Ovary (tissue), 9 donors: ENCODE data around the gene ATP2A2. TPM values are rescaled to one million over a fixed set of nuclear protein-coding genes. Genes with fewer than 3 reads are reported as not detected.

Source experiments
- DNase-seq, 5 donors: peaks; one replicate each; pipeline ENCODE4 v3.0.0-alpha.2; 2019 to 2020
- H3K27ac ChIP-seq, 2 donors: fragments of 200-600 bp; one replicate each; pipeline versions ENCODE4 v1.5.1 to v1.8.0; 2019 to 2022
- H3K27me3 ChIP-seq: fragments of 200-600 bp; one replicate; pipeline ENCODE4 v1.8.0; 2022
- H3K36me3 ChIP-seq: fragments of 200-600 bp; sonication (generic); one replicate; pipeline ENCODE4 v1.5.1; 2019
- H3K4me1 ChIP-seq: one replicate; pipeline ENCODE4 v1.8.1; 2013; ENCODE audit warnings: mild to moderate bottlenecking, moderate library complexity; ENCODE audit not compliant: insufficient read depth
- H3K4me3 ChIP-seq: fragments of 200-600 bp; sonication (generic); one replicate; pipeline ENCODE4 v1.5.1; 2017
- H3K9me3 ChIP-seq, 2 donors: fragments of 200-600 bp in 1 of 2; sonication (generic) in 1 of 2; one replicate each; pipeline versions ENCODE4 v1.5.1 to v1.8.1; 2013 to 2019; ENCODE audit warnings: mild to moderate bottlenecking in 1 of 2, moderate library complexity in 1 of 2
- CTCF ChIP-seq, 3 donors: fragments of 450-650 bp in 2 of 3; fragments of 200-600 bp in 1 of 3; IDR thresholded peaks; one replicate each; pipeline versions ENCODE4 v1.5.1 to v1.8.0; 2016 to 2022; ENCODE audit warnings: antibody characterized with exemption in 3 of 3, mild to moderate bottlenecking in 1 of 3
- EP300 ChIP-seq: sonication (generic); formaldehyde crosslinking; IDR thresholded peaks from one replicate; pipeline ENCODE4 v1.6.1; 2017; ENCODE audit warnings: antibody characterized with exemption
- POLR2A ChIP-seq: fragments of 450-650 bp; IDR thresholded peaks from one replicate; pipeline ENCODE4 v1.6.1; 2017; ENCODE audit warnings: antibody characterized with exemption, mild to moderate bottlenecking, moderate library complexity
- WGBS, 3 donors: extraction: QIAGEN DNeasy Blood & Tissue Kit in 1 of 3; methylation state at CpG; one replicate each; pipeline versions ENCODE4 v1.1.5 to v1.1.7; 2013 to 2017; 5-methylcytosine and 5-hydroxymethylcytosine counted together
- intact Hi-C, 4 donors: fragments of 100-400 bp; cut with DNase I; formaldehyde crosslinking; loops; one replicate each; pipeline versions ENCODE4 v1.11.0 to v1.15.1; 2022 to 2023
- polyA plus RNA-seq, 2 donors: library from polyadenylated mRNA; stranded (reverse); fragments of 200-250 nt in 1 of 2; fragments of 350-450 nt in 1 of 2; fragmentation: Illumina TruSeq in 1 of 2; extraction: RNeasy Lipid Tissue Mini Kit (QIAGEN cat#74804) in 1 of 2; gene quantifications; one replicate each; pipeline ENCODE4 v1.2.3, GENCODE V29; 2013 to 2014
- total RNA-seq, 7 donors: library from RNA; depleted of rRNA in 2 of 7; stranded (reverse); fragments of >200 nt in 2 of 7; fragmentation: NEBNext Ultra II Directional in 3 of 7; extraction: Animal tissue kit (Norgen Biotek cat#: 25700) in 3 of 7; gene quantifications; one replicate each; pipeline versions ENCODE4 v1.1.0 to v1.2.4, GENCODE V29; 2016 to 2023
- donor health status: DM: no; HTN: no; CAD: no; lungs with moderate emphysema.
- donor health status: DM: no; HTN: no; CAD: no.
- donor health status: Bipolar disorder and iron deficiency.
- donor health status: DM: yes; HTN: yes; CAD: no.
- donor health status: DM: no; HTN: no; CAD: no.
- donor health status: DM: yes; HTN: yes; CAD: no.

ATP2A2 gene
- total and polyA plus RNA-seq, 9 donors = 54.2 to 183 (median 137) TPM

GRCh38 chr12:110314308-110314707 is 33.3 kb downstream of the ATP2A2 start:
- H3K9me3 ChIP-seq = no peaks in the 10 kb centered on the region
- H3K36me3 ChIP-seq = no peaks in the 10 kb centered on the region
- WGBS, 3 donors = 11 to 16% (median 13%) methylated on average over 2 of the region's 2 CpGs
- TF ChIP-seq POLR2A (no peak), EP300 (no peak), CTCF (IDR thresholded peaks at IDR 0.05) (no peak)
- intact Hi-C loops = no loop called here
- no peak overlapping the region for H3K27ac ChIP-seq
- no peak overlapping the region for H3K4me3 ChIP-seq
- H3K27me3 ChIP-seq = no peaks in the 10 kb centered on the region
- no peak for DNase-seq
- H3K4me1 ChIP-seq = no peaks in the 10 kb centered on the region

- TF ChIP-seq EP300 (no peak), POLR2A (no peak), CTCF (IDR thresholded peaks at IDR 0.05) (no peak)
- Histone ChIP-seq H3K36me3 (no peaks in the 10 kb centered on the region), H3K4me1 (no peaks in the 10 kb centered on the region), H3K9me3 (no peaks in the 10 kb centered on the region), H3K4me3 (no peak overlapping the region), H3K27ac (peak overlapping the region in 1 of 2 donors; percentile 43), H3K27me3 (no peaks in the 10 kb centered on the region)
- intact Hi-C loops = no loop called here
- 21 to 27% (median 21%) methylated on average over 4 of the region's 4 CpGs for WGBS, 3 donors
- DNase-seq = no peak
Measured at GRCh38 chr12:110316861-110317260, 35.8 kb downstream of the ATP2A2 start.

GRCh38 chr12:110317911-110318310 is 36.9 kb downstream of the ATP2A2 start:
- Histone ChIP-seq H3K27me3 (no peaks in the 10 kb centered on the region), H3K36me3 (no peaks in the 10 kb centered on the region), H3K4me1 (no peaks in the 10 kb centered on the region), H3K27ac (no peak overlapping the region), H3K9me3 (no peaks in the 10 kb centered on the region), H3K4me3 (no peak overlapping the region)
- no peak for DNase-seq
- TF ChIP-seq POLR2A (no peak), EP300 (no peak), CTCF (IDR thresholded peaks at IDR 0.05) (no peak)
- WGBS, 3 donors = 1 to 11% (median 7%) methylated on average over 2 of the region's 2 CpGs
- intact Hi-C loops = no loop called here

GRCh38 chr12:110320550-110320949 is 39.5 kb downstream of the ATP2A2 start:
- TF ChIP-seq CTCF (IDR thresholded peaks at IDR 0.05) (no peak), EP300 (no peak), POLR2A (no peak)
- Histone ChIP-seq H3K36me3 (no peaks in the 10 kb centered on the region), H3K4me1 (no peaks in the 10 kb centered on the region), H3K9me3 (no peaks in the 10 kb centered on the region), H3K27ac (no peak overlapping the region), H3K27me3 (no peaks in the 10 kb centered on the region), H3K4me3 (no peak overlapping the region)
- 90 to 93% (median 92%) methylated on average over 3 of the region's 3 CpGs for WGBS, 3 donors
- DNase-seq = no peak
- intact Hi-C loops = no loop called here

- no peaks in the 10 kb centered on the region for H3K27me3 ChIP-seq
- H3K4me3 ChIP-seq = no peak overlapping the region
- WGBS, 3 donors = 94% methylated on average over 4 of the region's 4 CpGs
- intact Hi-C loops = no loop called here
- TF ChIP-seq POLR2A (no peak), CTCF (IDR thresholded peaks at IDR 0.05) (no peak), EP300 (no peak)
- H3K27ac ChIP-seq = no peak overlapping the region
- H3K36me3 ChIP-seq = no peaks in the 10 kb centered on the region
- no peaks in the 10 kb centered on the region for H3K9me3 ChIP-seq
- DNase-seq = no peak
- peaks cover 4% of the 10 kb centered on the region for H3K4me1 ChIP-seq
Measured at GRCh38 chr12:110329710-110330109, 48.7 kb downstream of the ATP2A2 start.
